HepG2 (cell line): ENCODE results near the gene CPNE5. TPM values are rescaled to one million over a fixed set of nuclear protein-coding genes. Genes with fewer than 3 reads are reported as not detected.

ENCODE experiments used
- ARHGAP35 ChIP-seq: sonication (generic); formaldehyde crosslinking; IDR thresholded peaks from 2 replicates; pipeline ENCODE4 v1.9.0; 2022; ENCODE audit warnings: mild to moderate bottlenecking, inconsistent platforms, moderate library complexity, missing genetic modification reagents, borderline replicate concordance
- ASH2L ChIP-seq: fragments of 300-600, 200-600 bp; sonication (generic); IDR thresholded peaks from 2 replicates; pipeline ENCODE4 v1.7.0; 2017; ENCODE audit warnings: low read depth, mild to moderate bottlenecking, moderate library complexity, mixed read lengths, low read length; ENCODE audit not compliant: insufficient read length
- ATF6 ChIP-seq: sonication (generic); formaldehyde crosslinking; conservative IDR thresholded peaks from 2 replicates; pipeline ENCODE4 v1.4.0; 2020; ENCODE audit warnings: missing genetic modification reagents
- CC2D1A ChIP-seq: sonication (generic); formaldehyde crosslinking; IDR thresholded peaks from 2 replicates; pipeline ENCODE4 v1.8.1; 2023; ENCODE audit warnings: mild to moderate bottlenecking, missing genetic modification reagents
- FOXM1 ChIP-seq: sonication (generic); formaldehyde crosslinking; IDR thresholded peaks from 2 replicates; pipeline ENCODE4 v1.5.0; 2020; ENCODE audit warnings: missing genetic modification reagents
- GTF2F1 ChIP-seq: fragments of 150-350 bp; IDR thresholded peaks from 2 replicates; pipeline ENCODE4 v1.6.1; 2014; ENCODE audit warnings: low read length
- IRF1 ChIP-seq: sonication (generic); formaldehyde crosslinking; IDR thresholded peaks from 2 replicates; pipeline ENCODE4 v1.4.0; 2020; ENCODE audit warnings: low read depth, mild to moderate bottlenecking, missing genetic modification reagents
- IRX3 ChIP-seq: sonication (generic); formaldehyde crosslinking; IDR thresholded peaks from 2 replicates; pipeline ENCODE4 v1.8.1; 2023; ENCODE audit warnings: mild to moderate bottlenecking, low read depth, missing genetic modification reagents, borderline replicate concordance
- KLF9 ChIP-seq: IDR thresholded peaks from 2 replicates; pipeline ENCODE4 v1.6.1; 2016; ENCODE audit warnings: low read depth
- MYC ChIP-seq: sonication (generic); formaldehyde crosslinking; IDR thresholded peaks from 2 replicates; pipeline ENCODE4 v1.9.0; 2021; ENCODE audit warnings: missing genetic modification reagents, borderline replicate concordance
- THYN1 ChIP-seq: sonication (generic); formaldehyde crosslinking; IDR thresholded peaks from 2 replicates; pipeline ENCODE4 v1.8.1; 2023; ENCODE audit warnings: low read depth, mild to moderate bottlenecking, moderate library complexity, missing genetic modification reagents, borderline replicate concordance
- TIGD3 ChIP-seq: sonication (generic); formaldehyde crosslinking; IDR thresholded peaks from 2 replicates; pipeline ENCODE4 v1.5.1; 2020; ENCODE audit warnings: mild to moderate bottlenecking, missing genetic modification reagents, borderline replicate concordance
- U2AF2 ChIP-seq: fragments of 200-400 bp; formaldehyde crosslinking; IDR thresholded peaks from 2 replicates; pipeline ENCODE4 v1.6.1; 2017; ENCODE audit warnings: low read depth, mild to moderate bottlenecking, low read length
- YEATS2 ChIP-seq: sonication (generic); formaldehyde crosslinking; IDR thresholded peaks from 2 replicates; pipeline ENCODE4 v1.4.0; 2020; ENCODE audit warnings: missing genetic modification reagents, borderline replicate concordance
- ZGPAT ChIP-seq: IDR thresholded peaks from 2 replicates; pipeline ENCODE4 v1.6.1; 2016; ENCODE audit warnings: mild to moderate bottlenecking
- ZNF101 ChIP-seq: sonication (generic); formaldehyde crosslinking; IDR thresholded peaks from 2 replicates; pipeline ENCODE4 v1.4.0; 2020; ENCODE audit warnings: mild to moderate bottlenecking, low read depth, missing genetic modification reagents, borderline replicate concordance
- ZNF205 ChIP-seq: IDR thresholded peaks from 2 replicates; pipeline ENCODE4 v1.6.1; 2018; ENCODE audit warnings: missing biosample characterization, missing genetic modification reagents
- ZNF44 ChIP-seq: sonication (generic); formaldehyde crosslinking; IDR thresholded peaks from 2 replicates; pipeline ENCODE4 v1.5.1; 2020; ENCODE audit warnings: mild to moderate bottlenecking, missing genetic modification reagents
- ZNF558 ChIP-seq: sonication (generic); formaldehyde crosslinking; IDR thresholded peaks from 2 replicates; pipeline ENCODE4 v1.9.0; 2022; ENCODE audit warnings: mild to moderate bottlenecking, missing genetic modification reagents, borderline replicate concordance
- ZNF564 ChIP-seq: sonication (generic); formaldehyde crosslinking; IDR thresholded peaks from 2 replicates; pipeline ENCODE4 v1.8.1; 2023; ENCODE audit warnings: mild to moderate bottlenecking, missing genetic modification reagents
- ZNF704 ChIP-seq: sonication (generic); formaldehyde crosslinking; IDR thresholded peaks from 2 replicates; pipeline ENCODE4 v1.8.1; 2023; ENCODE audit warnings: mild to moderate bottlenecking, inconsistent platforms, moderate library complexity, missing genetic modification reagents, borderline replicate concordance
- ZNF749 ChIP-seq: sonication (generic); formaldehyde crosslinking; IDR thresholded peaks from 2 replicates; pipeline ENCODE4 v1.8.0; 2022; ENCODE audit warnings: mild to moderate bottlenecking, missing genetic modification reagents, moderate library complexity, borderline replicate concordance
- polyA plus RNA-seq, 8 experiments: library from polyadenylated mRNA; depleted of rRNA in 3 of 8; stranded (reverse) in 7 of 8; unstranded in 1 of 8; fragments of >200 nt; fragmentation: Illumina TruSeq in 4 of 8; extraction: Trizol in 4 of 8; gene quantifications; 2 replicates each; pipeline versions ENCODE4 v1.2.1 to v1.2.3, GENCODE V29; 2011 to 2016; ENCODE audit warnings: low read depth in 4 of 8, missing spikeins in 1 of 8, mixed read lengths in 1 of 8; ENCODE audit not compliant: insufficient read depth in 1 of 8
- total RNA-seq, 5 experiments: library from RNA; depleted of rRNA; stranded (reverse); fragments of >200 nt; fragmentation: Illumina TruSeq; extraction: Trizol; gene quantifications; 2 replicates each; pipeline ENCODE4 v1.2.3, GENCODE V29; 2016; ENCODE audit warnings: low read depth in 1 of 5

The CPNE5 gene
- total and polyA plus RNA-seq, 2 of the 13 experiments (the other 11 are each of a cell fraction or from before 2014, with no cell fraction given), result 0.16 TPM; not detected in 1

- TF ChIP-seq U2AF2 (no peak), KLF9 (peak; percentile 62; the same call in 1 of the 2 replicates), IRF1 (no peak), CC2D1A (CRISPR knock-in tag) (no peak), ZNF44 (CRISPR knock-in tag) (peak; percentile 98), MYC (CRISPR knock-in tag) (peak; percentile 100), ARHGAP35 (CRISPR knock-in tag) (peak; percentile 89), FOXM1 (CRISPR knock-in tag) (no peak; the same call in 1 of the 2 replicates), TIGD3 (CRISPR knock-in tag) (peak; percentile 28; the same call in 1 of the 2 replicates), ZNF704 (CRISPR knock-in tag) (peak; percentile 69; the same call in 1 of the 2 replicates), ZNF101 (no peak), THYN1 (CRISPR knock-in tag) (no peak), ASH2L (peak; percentile 100), GTF2F1 (peak; percentile 61), ZNF564 (CRISPR knock-in tag) (peak; percentile 66; the same call in 1 of the 2 replicates), YEATS2 (CRISPR knock-in tag) (peak; percentile 97), IRX3 (CRISPR knock-in tag) (no peak), ZNF205 (CRISPR knock-in tag) (peak; percentile 83), ZGPAT (CRISPR knock-in tag) (peak; percentile 98), ZNF749 (CRISPR knock-in tag) (peak; percentile 82), ZNF558 (CRISPR knock-in tag) (peak; percentile 97), ATF6 (CRISPR knock-in tag) (0 out of 2 replicates have a peak, but pooled peaks have one; percentile 78)
Observed at GRCh38 chr6:36874443-36875249, 35.4 kb upstream of the CPNE5 start, which contains the start of gene PPIL1 (continued).
